Neural cell (in vitro differentiated cells): Measurements from ENCODE around the gene FEN1.

Experiments
- EZH2 ChIP-seq: fragments of 200-600, 300-800 bp; shearing (Covaris generic), sonication (generic); IDR thresholded peaks from 2 replicates; pipeline ENCODE4 v1.6.1; 2014; ENCODE audit warnings: antibody characterized with exemption, low read length, borderline replicate concordance, mild to moderate bottlenecking; ENCODE audit not compliant: insufficient read depth, poor library complexity, severe bottlenecking
- RAD21 ChIP-seq: fragments of 450-650 bp; conservative IDR thresholded peaks from 2 replicates; pipeline ENCODE4 v1.6.1; 2014; ENCODE audit warnings: antibody characterized with exemption, mild to moderate bottlenecking, moderate library complexity
- TF ChIP-seq, protein P1 (sequence below): fragments of 450-650 bp; IDR thresholded peaks from 2 replicates; pipeline ENCODE4 v1.5.1; 2014; ENCODE audit warnings: antibody characterized with exemption, mild to moderate bottlenecking, moderate library complexity; ENCODE audit not compliant: poor library complexity, severe bottlenecking

GRCh38 chr11:61839742-61840141, 47.0 kb downstream of the FEN1 start:
- TF ChIP-seq EZH2 (no peak), RAD21 (no peak)
- TF ChIP-seq, protein P1, sequence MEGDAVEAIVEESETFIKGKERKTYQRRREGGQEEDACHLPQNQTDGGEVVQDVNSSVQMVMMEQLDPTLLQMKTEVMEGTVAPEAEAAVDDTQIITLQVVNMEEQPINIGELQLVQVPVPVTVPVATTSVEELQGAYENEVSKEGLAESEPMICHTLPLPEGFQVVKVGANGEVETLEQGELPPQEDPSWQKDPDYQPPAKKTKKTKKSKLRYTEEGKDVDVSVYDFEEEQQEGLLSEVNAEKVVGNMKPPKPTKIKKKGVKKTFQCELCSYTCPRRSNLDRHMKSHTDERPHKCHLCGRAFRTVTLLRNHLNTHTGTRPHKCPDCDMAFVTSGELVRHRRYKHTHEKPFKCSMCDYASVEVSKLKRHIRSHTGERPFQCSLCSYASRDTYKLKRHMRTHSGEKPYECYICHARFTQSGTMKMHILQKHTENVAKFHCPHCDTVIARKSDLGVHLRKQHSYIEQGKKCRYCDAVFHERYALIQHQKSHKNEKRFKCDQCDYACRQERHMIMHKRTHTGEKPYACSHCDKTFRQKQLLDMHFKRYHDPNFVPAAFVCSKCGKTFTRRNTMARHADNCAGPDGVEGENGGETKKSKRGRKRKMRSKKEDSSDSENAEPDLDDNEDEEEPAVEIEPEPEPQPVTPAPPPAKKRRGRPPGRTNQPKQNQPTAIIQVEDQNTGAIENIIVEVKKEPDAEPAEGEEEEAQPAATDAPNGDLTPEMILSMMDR, result no peak
